Femur (tissue), 1 donor: ENCODE data around the gene TMEM232.
"Not testable (repeated sequence)": the region's sequence is repeated elsewhere in the genome, so short reads cannot be mapped to it uniquely, and the experiment has no call there.

ENCODE experiments used
- DNase-seq: peaks from one replicate; pipeline ENCODE4 v3.0.0-alpha.2; 2017

The TMEM232 gene

GRCh38 chr5:110705349-110705748 is 21.1 kb downstream of the TMEM232 start:
- DNase-seq, result no peak

GRCh38 chr5:110703481-110703880 is 23.0 kb downstream of the TMEM232 start:
- no peak for DNase-seq

GRCh38 chr5:110702704-110703103 is 23.8 kb downstream of the TMEM232 start:
- no peak for DNase-seq

GRCh38 chr5:110702300-110702699 is 24.2 kb downstream of the TMEM232 start:
- no peak for DNase-seq

- DNase-seq, result not testable (repeated sequence)
Observed at GRCh38 chr5:110692669-110693068, 33.8 kb downstream of the TMEM232 start.

- DNase-seq, result not testable (repeated sequence)
Observed at GRCh38 chr5:110690587-110690986, 35.9 kb downstream of the TMEM232 start.

GRCh38 chr5:110687485-110687884 is 39.0 kb downstream of the TMEM232 start:
- DNase-seq, result no peak

- no peak for DNase-seq
Observed at GRCh38 chr5:110686270-110686669, 40.2 kb downstream of the TMEM232 start.

- DNase-seq, result no peak
Observed at GRCh38 chr5:110681953-110682352, 44.5 kb downstream of the TMEM232 start.

GRCh38 chr5:110681109-110681508 is 45.4 kb downstream of the TMEM232 start:
- no peak for DNase-seq

GRCh38 chr5:110676554-110676953 is 49.9 kb downstream of the TMEM232 start:
- DNase-seq, result not testable (repeated sequence)

GRCh38 chr5:110665184-110665726 is 61.2 kb downstream of the TMEM232 start:
- DNase-seq, result no peak

GRCh38 chr5:110663525-110663924 is 62.9 kb downstream of the TMEM232 start:
- no peak for DNase-seq

- DNase-seq, result no peak
Observed at GRCh38 chr5:110658006-110658405, 68.5 kb downstream of the TMEM232 start.

GRCh38 chr5:110653231-110653970 is 73.1 kb downstream of the TMEM232 start:
- no peak for DNase-seq

GRCh38 chr5:110651507-110651906 is 75.0 kb downstream of the TMEM232 start:
- DNase-seq, result no peak

GRCh38 chr5:110644357-110644756 is 82.1 kb downstream of the TMEM232 start:
- no peak for DNase-seq

GRCh38 chr5:110638970-110639902 is 87.2 kb downstream of the TMEM232 start:
- no peak for DNase-seq

GRCh38 chr5:110634475-110634874 is 92.0 kb downstream of the TMEM232 start:
- no peak for DNase-seq

- DNase-seq, result no peak
Observed at GRCh38 chr5:110631236-110631635, 95.2 kb downstream of the TMEM232 start.

- DNase-seq, result no peak
Observed at GRCh38 chr5:110630350-110630749, 96.1 kb downstream of the TMEM232 start.

GRCh38 chr5:110625376-110625999 is 101.0 kb downstream of the TMEM232 start:
- DNase-seq, result no peak

GRCh38 chr5:110623874-110624273 is 102.6 kb downstream of the TMEM232 start:
- DNase-seq, result no peak
